SH-SY5Y (cell line): ENCODE results near the gene ELAPOR1.

ENCODE experiments used
- GATA2 ChIP-seq: IDR thresholded peaks from 2 replicates; pipeline ENCODE4 v1.6.1; 2011; ENCODE audit warnings: mild to moderate bottlenecking, low read depth, low read length
- GATA3 ChIP-seq: IDR thresholded peaks from 2 replicates; pipeline ENCODE4 v1.6.1; 2011; ENCODE audit warnings: low read depth, mild to moderate bottlenecking, low read length, moderate library complexity

DNA sequence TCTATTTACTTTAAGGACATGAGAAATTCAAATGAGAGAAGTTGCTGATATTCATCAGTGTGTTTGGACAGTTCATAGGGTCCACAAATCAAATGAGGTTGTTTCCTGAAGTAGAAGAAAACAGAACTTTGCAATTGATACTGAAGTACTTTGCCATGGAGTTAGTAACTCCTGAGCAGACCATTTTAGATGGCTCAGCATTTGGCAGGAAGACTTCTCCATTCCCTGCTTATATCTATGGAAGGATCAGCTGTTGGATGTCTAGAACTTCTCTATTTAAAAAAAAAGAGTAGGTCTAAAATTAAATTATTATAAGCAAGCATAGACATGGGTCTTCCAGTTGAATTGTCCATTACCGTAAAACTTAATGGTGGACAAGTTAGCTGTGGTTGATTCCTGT lies 18.3 kb upstream of the ELAPOR1 start:
- TF ChIP-seq GATA2: no peak
- no peak for TF ChIP-seq GATA3
